ENCODE results near the gene STARD10.
"Not testable (repeated sequence)": the region's sequence is repeated elsewhere in the genome, so short reads cannot be mapped to it uniquely, and the experiment has no call there.

The STARD10 gene, protein sequence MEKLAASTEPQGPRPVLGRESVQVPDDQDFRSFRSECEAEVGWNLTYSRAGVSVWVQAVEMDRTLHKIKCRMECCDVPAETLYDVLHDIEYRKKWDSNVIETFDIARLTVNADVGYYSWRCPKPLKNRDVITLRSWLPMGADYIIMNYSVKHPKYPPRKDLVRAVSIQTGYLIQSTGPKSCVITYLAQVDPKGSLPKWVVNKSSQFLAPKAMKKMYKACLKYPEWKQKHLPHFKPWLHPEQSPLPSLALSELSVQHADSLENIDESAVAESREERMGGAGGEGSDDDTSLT

GRCh38 chr11:72793425-72794367 is at the start of gene STARD10:
STARD10 (minus strand) TSS chr11:72794047; CDS start chr11:72781181, 12,866 bp downstream.
- peak; percentile 90 for DNase-seq

GRCh38 chr11:72842653-72843330 is 48.9 kb upstream of the STARD10 start:
- no peak for DNase-seq

DNA sequence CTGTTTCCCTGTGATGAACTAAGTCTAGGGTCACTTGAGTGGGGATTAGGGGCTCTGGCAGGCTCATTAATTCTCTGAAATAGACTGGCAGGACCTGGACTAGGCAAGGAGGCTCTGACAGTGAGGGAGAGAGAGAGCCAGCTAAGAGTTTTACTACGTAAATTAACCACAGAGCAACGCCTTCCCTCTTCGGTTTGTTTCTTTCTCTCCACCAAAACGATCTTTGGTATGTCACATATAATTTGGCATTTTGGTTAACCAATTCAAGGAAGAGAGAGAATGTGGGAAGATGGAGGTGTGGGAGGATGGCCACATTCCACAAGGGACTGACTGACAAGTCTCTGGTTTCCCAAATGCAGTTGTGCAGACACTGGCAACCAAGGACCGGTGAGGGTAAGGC is 48.3 kb upstream of the STARD10 start:
- no peak for DNase-seq

DNA sequence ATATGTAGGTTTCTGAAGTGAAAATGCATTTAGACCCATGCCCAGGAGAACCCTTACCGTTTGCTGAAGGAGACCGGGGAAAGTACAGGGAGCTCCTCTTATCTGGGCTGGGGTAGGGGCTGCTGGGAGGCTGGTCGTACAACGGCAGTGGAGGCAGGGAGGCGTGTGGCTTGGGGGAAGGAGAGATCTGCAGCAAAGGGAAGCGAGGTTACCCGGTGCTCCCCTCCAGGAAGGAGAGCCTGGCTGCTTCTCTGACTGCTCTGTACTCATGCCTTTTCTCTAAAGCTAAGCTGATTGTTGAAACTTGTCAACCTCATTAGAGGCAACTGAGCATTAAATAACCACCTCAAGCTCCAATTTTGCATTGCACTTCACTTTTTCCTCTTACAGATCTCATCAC is 47.5 kb upstream of the STARD10 start:
- no peak for DNase-seq

DNA sequence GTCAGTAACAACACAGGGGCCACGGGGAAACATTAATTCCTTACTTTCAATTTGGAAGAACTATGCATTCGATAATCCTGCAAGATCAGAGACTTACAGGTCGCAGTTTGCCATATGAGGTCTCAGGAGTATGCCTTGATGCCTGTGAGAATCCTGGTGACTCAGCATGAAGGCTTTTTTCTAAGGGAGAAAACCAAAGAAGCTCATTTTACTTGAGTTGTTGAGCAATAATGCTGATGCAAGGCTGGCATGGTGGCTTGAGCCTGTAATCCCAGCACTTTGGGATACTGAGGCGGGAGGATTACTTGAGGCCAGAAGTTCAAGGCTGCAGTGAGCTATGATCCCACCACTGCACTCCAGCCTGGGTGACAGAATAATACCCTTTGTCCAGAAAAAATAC is 46.9 kb upstream of the STARD10 start:
- no peak for DNase-seq

DNA sequence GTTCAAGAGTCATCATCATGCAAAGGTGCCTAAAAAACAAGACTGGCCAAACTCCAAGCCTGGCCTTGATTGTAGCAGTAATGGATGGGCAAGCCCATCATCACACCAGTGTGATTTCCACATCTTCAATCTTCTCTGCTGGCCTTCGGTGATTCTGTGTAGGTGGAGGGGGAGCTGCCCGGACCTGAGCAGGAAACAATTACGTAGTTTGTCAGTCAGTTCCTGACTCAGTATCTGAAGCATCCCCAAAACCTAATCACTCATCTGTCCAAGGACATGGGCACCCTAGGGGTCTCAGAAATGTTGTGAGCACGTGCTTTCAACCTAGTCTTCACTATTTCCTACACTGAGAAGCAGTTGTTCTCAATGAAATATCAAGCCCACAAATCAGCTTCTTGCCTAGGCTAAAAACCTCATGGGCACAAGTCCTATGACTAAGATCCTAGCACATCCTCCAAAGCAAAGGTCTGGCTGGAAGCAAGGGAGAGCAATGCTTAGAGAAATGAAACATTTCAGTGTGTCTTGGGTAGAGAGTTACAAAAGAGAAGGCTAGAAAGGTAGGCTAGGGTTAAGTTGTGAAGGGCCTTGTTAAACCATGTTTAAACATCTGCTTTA is 45.0 kb upstream of the STARD10 start:
- DNase-seq = no peak

DNA sequence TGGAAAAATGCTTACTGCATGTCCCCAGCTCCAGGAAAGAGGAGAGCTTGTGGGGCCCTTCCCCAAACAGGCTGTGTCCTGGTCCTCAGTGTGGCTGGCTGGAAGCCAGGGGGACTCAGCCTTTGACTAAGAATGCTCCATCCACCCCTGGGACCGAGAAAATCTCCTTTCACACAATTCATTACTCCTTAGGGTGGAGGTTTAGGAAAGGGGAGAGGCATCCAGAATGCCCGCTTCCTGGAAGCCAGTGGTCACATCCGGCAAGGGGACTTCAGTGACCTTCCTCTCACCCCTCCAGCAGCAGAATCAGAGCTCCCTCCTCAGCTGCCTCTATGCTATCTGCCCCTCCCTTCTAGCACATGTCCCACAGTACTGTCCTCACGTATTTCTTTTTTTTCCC is 42.3 kb upstream of the STARD10 start:
- DNase-seq = no peak

DNA sequence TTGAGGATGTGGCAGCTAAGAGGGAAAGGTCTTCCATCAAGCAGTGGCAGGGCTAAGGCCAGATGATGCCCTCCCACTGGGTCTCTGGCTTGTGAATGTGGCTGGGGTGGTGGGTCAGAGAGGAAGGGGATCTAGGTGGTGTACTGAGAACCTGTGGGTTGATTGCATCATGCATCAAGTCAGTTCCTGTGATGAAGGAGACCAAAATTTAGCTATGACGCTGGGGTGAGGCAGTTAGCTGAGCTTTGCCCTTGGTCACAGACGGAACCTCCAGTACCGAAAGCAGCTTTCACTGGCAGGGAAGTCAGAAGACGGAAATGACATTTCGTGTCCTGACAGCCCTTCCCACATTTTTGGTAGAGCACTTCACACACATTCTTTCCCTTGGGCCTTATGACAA is 41.1 kb upstream of the STARD10 start:
- no peak for DNase-seq

- no peak for DNase-seq
Measured at GRCh38 chr11:72833811-72834493, 40.1 kb upstream of the STARD10 start.

DNA sequence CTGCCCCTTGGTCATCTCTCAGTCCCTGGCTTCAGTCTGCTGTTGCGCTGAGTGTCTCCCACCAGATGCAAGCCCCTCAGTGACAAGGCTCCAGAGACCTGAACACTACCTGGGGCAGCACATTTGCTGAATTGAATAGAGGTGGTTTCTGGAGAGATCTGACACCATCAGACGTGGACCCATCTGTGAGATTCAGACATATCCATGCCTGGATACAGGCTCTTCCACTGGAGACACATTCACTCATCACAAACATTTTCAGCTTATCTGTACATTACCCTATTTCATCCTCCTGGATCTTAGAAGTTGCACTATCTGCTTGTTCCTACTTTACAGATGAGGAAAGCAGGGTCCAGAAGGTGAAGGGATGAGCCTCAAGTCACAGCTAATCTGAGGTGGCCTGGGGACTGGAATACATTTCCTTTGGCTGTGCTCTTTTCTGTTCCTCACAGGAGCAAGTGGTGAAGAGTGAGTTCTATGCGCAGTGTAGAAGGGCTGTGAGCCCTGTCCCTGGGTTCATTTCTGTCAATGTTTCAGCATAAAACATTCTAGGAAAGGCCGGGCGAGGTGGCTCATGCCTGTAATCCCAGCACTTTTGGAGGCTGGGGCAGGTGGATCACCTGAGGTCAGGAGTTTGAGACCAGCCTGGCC is 39.4 kb upstream of the STARD10 start:
- DNase-seq = no peak

- no peak for DNase-seq
Measured at GRCh38 chr11:72832301-72833082, 38.6 kb upstream of the STARD10 start.

- DNase-seq = peak; percentile 55
Measured at GRCh38 chr11:72831521-72832300, 37.9 kb upstream of the STARD10 start.

DNA sequence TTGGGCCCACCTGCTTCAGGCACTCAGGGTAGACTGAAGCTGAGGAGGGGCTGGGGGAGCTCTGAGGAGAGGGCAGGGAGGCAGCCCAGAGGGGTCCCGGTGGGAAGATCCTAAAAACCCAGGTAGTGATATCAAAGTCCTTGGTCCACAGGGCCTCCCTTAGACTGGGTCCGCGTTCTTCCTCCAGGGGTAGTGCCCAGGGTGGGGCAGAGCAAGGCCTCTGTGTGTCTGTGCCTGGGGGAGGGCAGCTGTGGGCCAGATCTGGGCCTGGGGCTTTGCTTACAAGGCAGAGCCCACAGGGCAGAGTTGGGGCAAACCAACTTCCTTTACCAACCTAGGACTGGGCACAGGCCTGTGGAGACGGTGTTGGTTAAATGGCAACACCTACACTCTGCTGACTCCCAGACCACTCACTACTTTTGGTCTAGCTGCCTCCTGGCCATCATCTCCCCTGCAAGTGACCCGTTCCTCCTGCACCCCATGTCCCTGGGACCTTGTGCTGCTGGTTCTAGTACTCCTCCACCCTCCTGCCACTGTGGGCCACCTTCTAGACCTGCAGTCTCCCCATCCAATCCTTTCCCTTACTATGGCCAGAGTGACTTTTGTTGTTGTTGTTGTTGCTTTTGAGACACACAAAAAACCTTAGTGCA is 36.2 kb upstream of the STARD10 start:
- DNase-seq = no peak

- DNase-seq = no peak
Measured at GRCh38 chr11:72829178-72829577, 35.3 kb upstream of the STARD10 start.

- no peak for DNase-seq
Measured at GRCh38 chr11:72828692-72829101, 34.9 kb upstream of the STARD10 start.

DNA sequence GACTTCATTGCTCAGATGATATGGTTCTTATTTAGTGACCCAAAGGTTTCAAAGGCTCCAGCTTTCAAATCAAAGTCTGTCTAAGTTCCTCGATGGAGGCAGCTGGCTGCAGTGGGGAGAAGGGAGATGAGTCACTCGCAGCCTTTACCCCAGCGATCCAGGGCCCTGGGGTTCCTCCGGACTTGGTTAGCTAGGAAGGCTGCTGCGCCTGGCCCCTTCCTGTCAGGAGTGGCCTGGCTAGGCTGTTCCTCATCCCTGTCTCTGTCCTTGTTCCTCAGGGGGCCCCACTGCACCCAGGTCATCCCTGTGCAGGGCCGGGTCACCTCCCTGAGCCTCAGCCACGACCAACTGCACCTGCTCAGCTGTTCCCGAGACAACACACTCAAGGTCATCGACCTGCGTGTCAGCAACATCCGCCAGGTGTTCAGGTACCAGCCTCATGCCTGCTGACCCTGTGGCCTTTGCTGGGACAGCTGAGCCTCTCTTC is 34.3 kb upstream of the STARD10 start:
- no peak for DNase-seq

DNA sequence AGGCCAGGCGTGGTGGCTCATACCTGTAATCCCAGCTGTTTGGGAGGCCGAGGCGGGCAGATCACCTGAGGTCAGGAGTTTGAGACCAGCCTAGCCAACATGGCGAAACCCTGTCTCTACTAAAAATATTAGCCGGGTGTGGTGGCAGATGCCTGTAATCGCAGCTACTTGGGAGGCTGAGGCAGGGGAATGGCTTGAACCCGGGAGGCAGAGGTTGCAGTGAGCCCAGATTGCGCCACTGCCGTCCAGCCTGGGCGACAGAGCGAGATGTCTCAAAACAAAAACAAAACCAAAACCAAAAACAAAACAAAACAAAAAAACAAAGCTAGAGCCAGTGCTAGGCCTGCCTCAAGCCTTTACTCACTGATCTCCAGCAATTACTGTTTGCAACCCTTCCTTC is 33.8 kb upstream of the STARD10 start:
- DNase-seq = not testable (repeated sequence)

DNA sequence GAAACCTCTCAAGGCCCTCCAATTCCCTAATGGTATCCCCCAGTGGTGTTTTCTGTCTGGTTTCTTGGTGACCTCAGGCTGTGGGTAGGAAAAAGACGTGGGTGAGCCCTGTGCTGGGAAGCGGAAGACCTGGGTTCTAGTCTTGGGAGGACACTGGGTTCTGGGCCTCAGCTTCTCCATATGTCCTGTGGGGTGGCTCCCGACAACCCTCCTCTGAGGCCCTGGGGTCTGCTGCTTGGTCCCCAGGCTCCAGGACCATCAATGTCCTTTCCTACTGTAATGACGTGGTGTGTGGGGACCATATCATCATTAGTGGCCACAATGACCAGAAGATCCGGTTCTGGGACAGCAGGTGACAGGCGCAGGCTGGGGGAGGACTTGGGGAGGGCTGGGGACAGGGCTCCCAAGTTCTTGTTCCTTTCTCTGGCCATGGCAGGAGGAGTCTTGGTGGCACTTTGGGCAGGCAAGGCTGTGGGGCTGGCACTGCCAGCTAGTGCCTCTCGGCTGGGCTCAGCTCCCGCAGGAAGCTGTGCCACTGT is 33.2 kb upstream of the STARD10 start:
- no peak for DNase-seq

All from NCI-H2107 (cell line).